Inferior parietal cortex (tissue), 1 donor: ENCODE results near the gene WWTR1.

Source experiments
- DNase-seq: peaks from one replicate; pipeline ENCODE4 v3.0.0-alpha.2; 2016; ENCODE audit errors: extremely low spot score

WWTR1 gene

DNA sequence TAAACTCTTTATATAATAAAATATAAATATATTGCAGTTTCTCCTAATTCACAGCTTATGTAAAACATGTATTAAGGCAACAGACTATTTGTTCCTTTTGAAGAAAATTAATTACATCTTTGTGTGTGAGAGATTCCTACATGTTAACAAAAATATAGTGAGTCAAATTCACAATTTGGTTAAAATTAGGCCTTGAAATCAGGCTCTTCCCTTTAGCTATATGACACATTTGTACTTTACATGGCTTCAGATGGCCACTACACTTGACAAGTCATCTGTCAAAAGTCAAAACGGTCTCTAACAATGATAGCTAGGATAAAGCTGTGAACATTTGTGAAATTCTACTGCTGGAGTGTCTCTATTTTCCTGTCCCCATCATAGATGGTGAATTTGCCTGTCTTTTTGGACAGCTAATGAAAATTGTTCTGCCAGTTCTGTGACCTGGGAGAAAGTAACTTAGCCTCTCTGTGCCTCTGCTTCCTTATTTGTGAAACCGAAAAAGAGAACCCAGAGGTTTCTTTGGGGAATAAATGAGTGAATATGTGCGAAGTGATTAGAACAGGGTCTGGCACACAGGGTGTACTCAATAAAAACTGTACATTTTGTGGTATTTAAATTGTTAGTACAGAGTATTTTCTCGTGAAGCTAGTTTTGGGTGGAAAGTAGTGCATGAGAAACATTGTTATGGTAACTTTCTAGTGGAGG is 159.7 kb downstream of the WWTR1 start:
- DNase-seq = no peak

GRCh38 chr3:149496891-149497290 is 160.9 kb downstream of the WWTR1 start:
- no peak for DNase-seq

- DNase-seq = no peak
These were observed 162.2 kb downstream of the WWTR1 start for GRCh38 chr3:149495581-149496125.

DNA sequence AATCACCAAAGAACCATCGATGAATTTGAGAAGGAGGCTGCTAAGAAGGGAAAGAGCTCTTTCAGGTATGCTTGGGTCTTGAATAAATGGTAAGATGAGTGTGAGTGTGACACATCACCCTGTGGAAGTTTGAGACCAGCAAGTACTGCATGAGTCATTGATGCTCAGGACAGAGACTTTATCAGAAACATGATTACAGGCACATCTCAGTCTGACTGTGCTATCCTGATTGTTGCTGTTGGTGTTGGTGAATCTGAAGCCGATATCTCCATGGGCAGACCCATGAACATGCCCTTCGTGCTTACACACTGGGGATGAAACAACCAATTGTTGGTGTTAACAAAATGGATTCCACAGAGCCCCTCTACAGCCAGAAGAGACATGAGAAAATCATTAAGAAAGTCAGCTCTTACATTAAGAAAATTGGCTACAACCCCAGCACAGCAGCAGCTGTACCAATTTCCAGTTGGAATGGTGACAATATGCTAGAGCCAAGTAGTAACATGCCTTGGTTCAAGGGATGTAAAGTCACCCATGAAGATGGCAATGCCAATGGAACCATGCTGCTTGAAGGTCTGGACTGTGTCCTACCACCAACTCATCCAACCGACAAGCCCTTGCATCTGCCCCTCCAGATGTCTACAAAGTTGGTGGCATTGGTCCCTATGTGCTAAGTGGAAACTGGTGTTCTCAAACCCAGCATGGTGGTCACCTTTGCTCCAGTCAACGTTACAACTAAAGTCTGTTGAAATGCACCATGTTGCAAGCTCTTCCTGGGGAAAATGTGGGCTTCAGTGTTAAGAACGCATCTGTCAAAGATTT is 162.9 kb downstream of the WWTR1 start:
- DNase-seq = no peak

- peak; percentile 69 for DNase-seq
These were observed 163.6 kb downstream of the WWTR1 start for GRCh38 chr3:149494022-149494758.

GRCh38 chr3:149493315-149494021 is 164.4 kb downstream of the WWTR1 start:
- DNase-seq = no peak

DNA sequence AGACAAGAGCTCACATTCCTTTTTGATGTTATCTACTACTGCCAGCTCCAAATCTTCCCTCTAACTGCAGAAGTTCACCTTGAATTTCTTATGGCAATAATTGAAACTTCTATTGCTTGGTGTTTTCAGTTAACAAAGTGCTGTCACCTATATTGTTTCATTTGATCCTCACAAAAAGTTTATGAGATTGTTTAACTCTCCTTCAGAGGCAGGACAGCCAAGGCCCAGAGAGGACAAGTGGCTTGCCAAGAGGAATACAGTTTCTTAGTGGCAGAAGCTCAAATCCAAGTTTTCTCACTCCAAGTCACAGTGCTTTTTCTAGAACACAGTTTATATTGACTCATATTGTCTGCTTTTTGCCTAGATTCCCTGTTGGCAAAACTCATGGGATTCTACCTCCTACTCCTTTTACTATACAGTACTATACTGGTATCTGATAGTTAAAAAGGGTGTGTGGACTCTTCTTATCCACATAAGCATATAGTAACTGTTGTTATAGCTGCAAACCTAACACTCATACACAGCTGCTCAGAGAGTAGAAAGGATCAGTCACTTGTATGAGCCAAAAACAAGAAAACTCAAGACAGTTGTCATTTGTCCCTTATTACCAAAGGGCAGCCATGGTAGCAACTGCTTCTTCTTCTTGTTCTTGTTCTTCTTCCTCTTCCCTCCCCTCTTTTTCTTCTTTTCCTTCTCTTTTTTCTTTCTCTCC is 167.4 kb downstream of the WWTR1 start:
- no peak for DNase-seq

DNA sequence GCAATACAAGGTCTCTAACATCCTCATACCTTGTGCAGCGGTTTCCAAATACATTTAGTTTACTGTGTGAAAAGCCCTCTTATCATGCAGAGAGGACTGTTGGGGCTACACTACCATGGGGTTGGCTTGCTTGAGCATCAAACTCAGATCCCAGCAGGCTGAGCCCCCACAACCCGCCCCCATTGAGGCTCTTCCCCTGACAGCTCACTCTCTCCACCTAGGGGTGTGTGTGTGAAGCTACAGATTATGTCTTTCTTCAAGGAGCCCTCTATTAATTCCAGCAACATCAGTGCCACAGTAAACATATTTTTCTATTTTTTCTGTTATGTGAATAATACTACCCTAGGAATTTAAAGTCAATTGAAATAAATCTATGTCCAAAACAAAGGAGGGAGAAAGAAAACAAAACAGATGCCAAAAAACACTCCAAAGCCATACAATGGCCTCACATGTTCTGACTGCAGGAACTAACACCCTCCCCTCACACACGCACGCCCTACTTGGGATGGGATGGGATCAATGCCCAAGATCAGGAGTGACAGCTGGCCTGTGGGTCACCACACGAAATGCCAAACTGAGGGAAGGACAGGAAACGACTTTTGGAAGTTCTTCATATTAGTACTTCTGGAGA is 168.7 kb downstream of the WWTR1 start:
- no peak for DNase-seq

DNA sequence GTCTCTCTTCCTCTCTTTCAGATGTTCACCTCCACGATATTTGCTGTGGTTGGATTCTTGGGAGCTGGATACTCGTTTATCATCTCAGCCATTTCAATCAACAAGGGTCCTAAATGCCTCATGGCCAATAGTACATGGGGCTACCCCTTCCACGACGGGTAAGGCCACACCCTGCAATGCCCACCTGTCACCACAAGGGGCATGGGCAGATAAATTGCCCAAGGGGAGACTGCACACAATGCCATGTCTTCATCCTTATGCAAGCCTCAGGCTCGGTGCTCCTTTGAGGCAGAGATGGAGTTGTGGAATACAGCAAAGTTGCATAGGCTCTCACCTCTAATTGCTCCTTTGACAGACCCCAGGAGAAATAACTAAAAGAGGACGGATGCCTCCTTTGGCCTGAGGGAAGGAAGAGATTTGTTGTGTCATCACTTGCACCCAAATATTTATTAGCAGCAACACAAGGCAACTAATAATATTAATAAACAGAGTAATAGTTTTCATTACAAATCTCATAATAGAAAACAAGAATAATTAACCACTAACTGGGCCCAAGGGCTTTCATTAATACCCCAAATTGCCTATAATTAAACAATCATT is 170.1 kb downstream of the WWTR1 start:
- no peak for DNase-seq

DNA sequence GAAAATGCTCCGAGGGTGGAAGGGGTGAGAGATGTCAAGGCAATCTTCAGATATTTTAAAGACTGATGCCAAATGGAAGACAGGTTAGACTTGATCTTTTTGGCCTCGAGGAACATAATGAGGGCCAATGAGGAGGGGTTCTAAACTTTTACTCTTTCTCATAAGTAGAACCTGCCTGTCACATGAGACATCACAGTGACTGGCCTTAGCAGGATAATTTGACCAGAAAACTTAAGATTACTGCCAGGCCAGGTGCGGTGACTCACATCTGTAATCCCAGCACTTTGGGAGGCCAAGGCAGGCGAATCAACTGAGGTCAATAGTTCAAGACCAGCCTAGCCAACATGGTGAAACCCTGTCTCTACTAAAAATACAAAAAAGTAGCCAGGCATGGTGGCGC is 171.1 kb downstream of the WWTR1 start:
- no peak for DNase-seq

GRCh38 chr3:149481491-149481890 is 176.3 kb downstream of the WWTR1 start:
- DNase-seq = no peak

DNA sequence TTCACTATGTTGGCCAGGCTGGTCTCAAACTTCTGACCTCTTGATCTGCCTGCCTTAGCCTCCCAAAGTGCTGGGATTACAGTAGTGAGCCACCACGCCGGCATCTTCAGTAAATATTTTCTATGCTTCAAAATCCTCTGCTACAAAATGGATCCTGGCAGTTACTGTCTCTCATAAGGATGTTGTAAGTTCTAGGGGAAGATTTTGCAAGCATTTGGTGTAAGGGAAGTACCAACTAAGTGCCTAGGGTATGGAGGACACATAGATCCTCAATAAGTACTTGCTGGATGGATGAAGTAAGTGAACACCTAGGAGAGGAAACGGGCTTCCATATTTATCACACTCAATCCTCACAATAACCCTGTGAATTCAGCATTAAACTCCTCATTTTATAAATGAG is 176.8 kb downstream of the WWTR1 start:
- DNase-seq = no peak

- DNase-seq = peak; percentile 67
These were observed 177.4 kb downstream of the WWTR1 start for GRCh38 chr3:149480326-149481017.

DNA sequence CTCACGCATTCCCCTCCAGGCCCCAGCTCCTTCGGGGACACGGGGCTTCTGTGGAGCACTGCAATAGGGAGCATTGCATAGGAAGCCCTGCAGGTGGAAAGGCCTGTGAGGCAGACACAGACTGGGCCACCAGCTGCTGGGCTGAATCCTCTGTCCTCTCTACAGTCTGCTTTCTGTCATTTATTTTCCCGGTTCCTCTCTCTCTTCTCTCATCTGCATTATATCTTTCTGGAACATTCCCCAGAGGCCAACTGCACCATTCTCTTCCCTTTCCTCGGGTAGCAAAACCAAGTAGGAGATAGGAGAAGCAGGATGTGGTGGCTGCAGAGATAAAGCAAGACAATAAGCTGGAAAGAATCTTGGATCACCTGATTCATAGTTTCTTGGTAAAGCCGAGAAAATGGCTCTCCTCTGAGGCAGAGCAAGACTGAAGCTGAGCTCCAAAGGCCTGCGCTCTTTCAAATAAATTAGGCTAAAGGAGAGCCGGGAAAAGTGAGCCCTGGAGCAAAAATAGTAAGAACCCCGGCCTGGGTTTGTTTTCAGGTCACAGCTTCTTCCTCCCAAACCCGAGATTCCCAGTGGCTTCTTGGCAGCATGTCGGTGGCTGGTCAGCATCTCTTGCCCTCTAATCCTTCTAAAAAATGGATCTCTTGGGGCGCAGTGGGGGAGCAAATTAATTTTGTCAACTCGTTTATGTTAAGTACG is 178.1 kb downstream of the WWTR1 start:
- DNase-seq = no peak

- DNase-seq = no peak
These were observed 181.6 kb downstream of the WWTR1 start for GRCh38 chr3:149476225-149476624.

DNA sequence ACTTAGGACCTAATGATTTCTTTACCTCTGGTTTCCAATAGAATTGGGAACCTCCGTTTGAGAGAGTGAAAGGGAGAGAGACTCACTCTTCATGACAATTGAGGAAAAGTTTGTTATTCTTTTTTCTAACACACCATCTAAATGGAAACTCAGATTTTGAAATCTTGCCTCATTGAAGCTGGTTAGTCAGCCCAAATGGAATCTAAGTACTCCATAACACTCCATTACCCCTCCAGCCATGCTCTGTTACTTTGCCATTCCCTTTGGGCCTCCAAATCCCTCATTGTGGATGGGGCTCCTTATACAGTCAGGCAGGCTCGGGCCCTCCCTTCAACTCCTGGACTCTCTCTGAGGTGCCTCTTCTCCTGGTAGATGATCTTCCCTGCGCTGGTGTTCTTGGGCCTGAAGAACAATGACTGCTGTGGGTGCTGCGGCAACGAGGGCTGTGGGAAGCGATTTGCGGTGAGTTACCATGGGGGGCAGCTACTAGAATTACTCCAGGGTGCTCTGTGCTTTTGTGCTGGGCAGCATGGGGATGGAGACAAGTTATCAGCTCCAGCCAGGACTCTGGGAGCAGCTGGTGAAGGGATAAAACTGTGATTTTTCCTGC is 182.3 kb downstream of the WWTR1 start:
- no peak for DNase-seq

- no peak for DNase-seq
These were observed 183.5 kb downstream of the WWTR1 start, which contains the start of gene TM4SF4 for GRCh38 chr3:149474250-149474817. TM4SF4 (plus strand) TSS chr3:149474697; CDS start chr3:149474878, 181 bp downstream.
